Right atrium auricular region (tissue), 2 donors: ENCODE measurements around the gene RTN4RL1. TPM values are rescaled to one million over a fixed set of nuclear protein-coding genes. Genes with fewer than 3 reads are reported as not detected.

ENCODE experiments used
- DNase-seq: peaks from one replicate; pipeline ENCODE4 v3.0.0-alpha.2; 2019; ENCODE audit warnings: low spot score
- H3K27ac ChIP-seq, 2 donors: fragments of 200-600 bp; sonication (generic); 1 replicate in 1 of 2; 2 replicates in 1 of 2; pipeline ENCODE4 v1.5.1; 2016 to 2019
- H3K27me3 ChIP-seq, 2 donors: fragments of 200-600 bp; sonication (generic); one replicate each; pipeline versions ENCODE4 v1.5.1 to v1.6.0; 2017 to 2019
- H3K36me3 ChIP-seq: fragments of 200-600 bp; sonication (generic); one replicate; pipeline ENCODE4 v1.5.1; 2016
- H3K4me1 ChIP-seq, 2 donors: fragments of 200-600 bp; sonication (generic); one replicate each; pipeline versions ENCODE4 v1.5.1 to v1.6.0; 2017 to 2019
- H3K4me3 ChIP-seq, 2 donors: fragments of 200-600 bp; sonication (generic); 1 replicate in 1 of 2; 2 replicates in 1 of 2; pipeline ENCODE4 v1.5.1; 2017 to 2019; ENCODE audit warnings: mild to moderate bottlenecking in 1 of 2, moderate library complexity in 1 of 2
- H3K9me3 ChIP-seq, 2 donors: fragments of 200-600 bp; sonication (generic); one replicate each; pipeline ENCODE4 v1.5.1; 2019
- total RNA-seq, 2 donors: library from RNA; depleted of rRNA; stranded (reverse); fragments of >200 nt; gene quantifications; one replicate each; pipeline ENCODE4 v1.1.0, GENCODE V29; 2016
- TF ChIP-seq, protein P1 (sequence below), 2 donors: fragments of 200-600 bp; sonication (generic); IDR thresholded peaks; one replicate each; pipeline ENCODE4 v1.5.1; 2019; ENCODE audit warnings: antibody characterized with exemption in 2 of 2

Gene RTN4RL1
- total RNA-seq, 2 donors from 2014 or later, result 1.8 to 5.0 TPM

DNA sequence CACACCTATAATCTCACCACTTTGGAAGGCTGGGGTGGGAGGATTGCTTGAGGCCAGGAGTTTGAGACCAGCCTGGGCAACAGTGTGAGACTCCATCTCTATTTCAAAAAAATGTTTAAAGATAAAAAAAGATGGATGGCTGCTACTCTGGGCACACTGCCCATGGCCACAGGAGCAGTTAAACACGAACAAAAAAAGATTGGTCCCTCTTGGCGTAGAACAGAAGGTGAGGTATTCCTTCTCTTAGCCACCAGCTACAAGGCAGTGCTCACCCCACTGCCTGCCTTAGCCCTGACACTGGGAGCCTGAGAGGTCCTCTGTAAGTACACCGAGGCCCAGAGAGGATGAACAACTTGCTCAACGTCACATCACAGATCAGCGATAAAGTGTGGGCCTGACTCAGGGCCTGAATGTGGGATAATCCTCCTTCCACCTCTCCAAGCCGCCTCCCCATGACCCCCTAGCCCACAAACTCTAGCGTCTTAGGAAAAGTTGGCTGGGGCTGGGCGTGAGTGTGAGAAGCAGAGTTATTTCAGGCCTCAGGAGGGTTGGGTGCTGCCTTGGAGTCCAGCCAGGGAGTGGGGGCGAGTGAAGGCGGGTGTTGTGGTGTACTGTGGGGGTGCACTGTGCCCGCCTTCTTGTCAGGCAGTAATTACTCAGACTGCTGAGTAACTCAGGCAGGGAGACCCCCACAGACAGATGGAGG, 2.5 kb upstream of the RTN4RL1 start:
- DNase-seq, result no peak

DNA sequence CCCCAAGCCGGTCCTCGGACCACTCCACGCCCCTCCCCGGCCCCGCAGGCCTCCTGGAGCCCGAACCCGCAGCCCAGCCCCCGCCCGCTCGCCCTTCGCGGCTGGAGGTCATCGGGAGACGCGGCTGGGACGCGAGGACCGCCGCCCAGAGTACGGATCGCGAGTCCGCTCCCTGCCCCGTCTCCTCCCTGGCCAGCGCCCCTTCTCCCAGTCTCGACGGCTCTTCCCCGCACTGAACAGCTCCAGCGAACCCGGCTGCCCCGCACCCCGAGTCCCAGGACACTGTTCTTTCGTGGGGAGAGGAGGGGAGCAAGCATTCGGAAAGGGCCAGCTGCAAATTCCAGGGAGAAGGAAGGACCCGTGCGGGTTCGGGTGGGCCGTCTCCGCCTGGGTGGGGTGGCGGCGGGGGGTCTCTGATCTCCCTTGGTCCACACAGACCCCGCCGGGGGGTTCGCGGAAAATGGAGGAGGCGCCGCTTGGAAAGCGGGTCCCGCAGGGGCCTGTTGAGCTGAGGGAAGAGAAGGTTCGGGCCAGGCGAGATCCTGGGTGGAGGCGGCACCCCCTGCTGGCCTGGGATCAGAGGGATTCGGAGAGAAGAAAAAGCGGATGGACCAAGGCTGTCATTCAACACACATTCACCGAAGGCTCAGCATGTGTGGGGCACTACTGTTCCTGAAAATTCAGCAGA, 632 bp upstream of the RTN4RL1 start:
- DNase-seq, result peak; percentile 78
- H3K4me1 ChIP-seq, result peaks cover 0 to 50% of the 10 kb centered on the region in 2 donors
- H3K9me3 ChIP-seq, result no peaks in the 10 kb centered on the region
- H3K27me3 ChIP-seq, result no peaks in the 10 kb centered on the region
- TF ChIP-seq, protein P1, sequence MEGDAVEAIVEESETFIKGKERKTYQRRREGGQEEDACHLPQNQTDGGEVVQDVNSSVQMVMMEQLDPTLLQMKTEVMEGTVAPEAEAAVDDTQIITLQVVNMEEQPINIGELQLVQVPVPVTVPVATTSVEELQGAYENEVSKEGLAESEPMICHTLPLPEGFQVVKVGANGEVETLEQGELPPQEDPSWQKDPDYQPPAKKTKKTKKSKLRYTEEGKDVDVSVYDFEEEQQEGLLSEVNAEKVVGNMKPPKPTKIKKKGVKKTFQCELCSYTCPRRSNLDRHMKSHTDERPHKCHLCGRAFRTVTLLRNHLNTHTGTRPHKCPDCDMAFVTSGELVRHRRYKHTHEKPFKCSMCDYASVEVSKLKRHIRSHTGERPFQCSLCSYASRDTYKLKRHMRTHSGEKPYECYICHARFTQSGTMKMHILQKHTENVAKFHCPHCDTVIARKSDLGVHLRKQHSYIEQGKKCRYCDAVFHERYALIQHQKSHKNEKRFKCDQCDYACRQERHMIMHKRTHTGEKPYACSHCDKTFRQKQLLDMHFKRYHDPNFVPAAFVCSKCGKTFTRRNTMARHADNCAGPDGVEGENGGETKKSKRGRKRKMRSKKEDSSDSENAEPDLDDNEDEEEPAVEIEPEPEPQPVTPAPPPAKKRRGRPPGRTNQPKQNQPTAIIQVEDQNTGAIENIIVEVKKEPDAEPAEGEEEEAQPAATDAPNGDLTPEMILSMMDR (IDR thresholded peaks at IDR 0.05), result peak; percentile 47 to 82
- no peaks in the 10 kb centered on the region for H3K36me3 ChIP-seq
- peak overlapping the region; percentile 69 to 75 for H3K27ac ChIP-seq
- H3K4me3 ChIP-seq, result peak overlapping the region; percentile 43 to 69

More for the DNA sequence above, 2.5 kb upstream of the RTN4RL1 start:
- peak overlapping the region in 1 of 2 donors; percentile 39 for H3K27ac ChIP-seq
- H3K4me1 ChIP-seq, result peaks cover 0 to 60% of the 10 kb centered on the region in 2 donors
- TF ChIP-seq, protein P1 (IDR thresholded peaks at IDR 0.05), result no peak
- no peaks in the 10 kb centered on the region for H3K36me3 ChIP-seq
- H3K4me3 ChIP-seq, result no peak overlapping the region
- H3K27me3 ChIP-seq, result no peaks in the 10 kb centered on the region
- no peaks in the 10 kb centered on the region for H3K9me3 ChIP-seq

DNA sequence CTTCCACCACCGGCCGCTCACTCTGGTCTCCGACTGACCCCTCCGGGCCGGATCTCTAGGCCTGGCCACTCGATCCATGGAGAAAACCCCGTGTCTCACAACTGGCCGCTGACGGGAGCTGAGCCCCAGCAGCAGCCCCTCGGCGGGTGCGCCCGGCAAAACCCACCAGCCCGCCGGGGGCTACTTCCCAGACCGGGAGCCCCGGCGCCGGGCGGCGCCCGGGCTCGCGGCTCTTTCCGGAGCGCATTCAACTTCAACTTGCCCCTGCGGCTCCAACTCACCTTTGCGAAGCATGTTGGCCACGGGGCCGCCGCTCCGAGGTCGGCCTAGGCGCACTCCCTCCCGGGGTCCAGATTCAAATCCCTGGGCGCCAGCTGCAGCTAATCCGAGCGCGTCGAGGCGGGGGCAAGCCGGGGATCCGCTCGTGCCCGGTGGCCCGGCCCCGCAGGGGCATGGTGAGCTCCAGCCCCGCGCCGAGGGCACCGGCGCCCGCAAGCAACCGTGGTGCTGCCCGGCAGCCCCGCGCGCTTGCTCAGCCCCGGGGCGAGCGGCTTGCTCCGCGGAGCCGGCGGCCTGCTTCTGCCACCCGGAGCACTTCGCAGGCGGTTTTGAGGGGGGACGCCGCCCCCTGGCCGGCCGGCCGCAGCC, 438 bp downstream of the RTN4RL1 start:
- Histone ChIP-seq H3K4me1 (peaks cover 0 to 47% of the 10 kb centered on the region in 2 donors), H3K36me3 (no peaks in the 10 kb centered on the region), H3K4me3 (peak overlapping the region; percentile 43 to 69), H3K9me3 (no peaks in the 10 kb centered on the region), H3K27me3 (no peaks in the 10 kb centered on the region), H3K27ac (peak overlapping the region in 1 of 2 donors; percentile 75)
- TF ChIP-seq, protein P1 (IDR thresholded peaks at IDR 0.05), result no peak
- DNase-seq, result no peak

DNA sequence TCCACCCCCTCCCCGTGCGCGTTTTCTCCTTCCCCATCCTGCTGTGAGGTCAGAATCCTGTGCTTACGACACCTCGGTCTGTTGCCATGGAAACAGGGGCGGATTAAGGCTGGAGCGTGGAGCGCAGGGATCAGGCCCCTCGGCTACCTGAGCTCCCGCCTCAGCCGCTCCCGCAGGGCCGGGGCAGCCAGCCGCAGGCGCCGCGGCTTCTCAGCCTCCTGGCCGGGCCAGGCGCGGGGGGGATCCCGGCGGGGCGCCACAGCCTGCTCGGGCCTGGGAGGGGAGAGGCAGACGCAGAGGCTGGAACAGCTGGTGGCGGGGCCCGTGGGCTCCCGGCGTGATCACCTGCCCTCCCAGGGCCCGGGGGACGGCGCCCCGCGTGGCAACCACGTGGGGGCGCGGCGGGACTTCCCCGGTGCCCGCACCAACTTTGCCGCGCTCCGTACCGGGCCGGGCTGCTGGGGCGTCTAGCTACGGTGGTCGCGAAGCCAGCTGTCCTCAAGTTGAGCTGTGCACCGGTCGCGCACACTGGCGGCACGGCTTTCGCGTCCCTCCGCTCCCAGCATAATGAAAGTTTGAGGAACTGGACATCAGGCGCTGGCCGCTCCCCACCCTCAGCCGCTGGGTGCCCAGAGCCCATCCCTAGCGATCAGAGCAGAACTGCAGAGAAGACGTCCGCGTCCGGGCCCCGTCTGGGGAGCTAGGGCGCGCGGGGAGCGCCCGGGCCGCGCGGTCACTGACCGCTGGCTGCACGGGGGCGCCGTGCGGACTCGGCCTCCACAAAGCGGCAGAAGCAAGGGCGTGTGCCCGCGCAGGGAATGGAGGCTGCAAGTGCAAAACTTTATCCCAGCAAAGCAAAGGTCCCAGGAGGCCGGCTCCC, 1.2 kb downstream of the RTN4RL1 start:
- H3K4me3 ChIP-seq, result peak overlapping the region; percentile 43 to 69
- H3K36me3 ChIP-seq, result no peaks in the 10 kb centered on the region
- H3K4me1 ChIP-seq, result peaks cover 0 to 43% of the 10 kb centered on the region in 2 donors
- no peaks in the 10 kb centered on the region for H3K27me3 ChIP-seq
- peak overlapping the region in 1 of 2 donors; percentile 75 for H3K27ac ChIP-seq
- H3K9me3 ChIP-seq, result no peaks in the 10 kb centered on the region
- TF ChIP-seq, protein P1 (IDR thresholded peaks at IDR 0.05), result no peak
- DNase-seq, result no peak

DNA sequence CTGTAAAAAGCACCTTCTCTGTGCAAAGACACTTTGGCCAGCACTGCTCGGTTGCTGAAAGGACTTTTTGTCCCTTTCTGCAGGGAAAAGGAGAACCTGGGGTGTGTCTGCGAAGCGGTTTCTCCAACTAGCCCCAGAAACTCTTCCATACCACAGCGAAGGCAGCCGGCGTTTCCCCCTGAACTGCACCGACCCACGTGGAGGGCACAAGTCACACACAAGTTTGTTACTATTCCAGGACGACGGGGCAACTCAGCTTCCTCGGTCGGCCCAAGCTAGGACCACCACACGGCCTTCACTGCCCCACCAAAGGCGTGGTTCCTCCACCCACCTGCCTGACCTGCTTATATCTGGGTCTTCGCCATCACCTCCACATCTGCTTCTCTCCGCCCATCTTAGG, 1.9 kb downstream of the RTN4RL1 start:
- H3K9me3 ChIP-seq, result no peaks in the 10 kb centered on the region
- peak overlapping the region in 1 of 2 donors; percentile 69 for H3K4me3 ChIP-seq
- peaks cover 0 to 38% of the 10 kb centered on the region in 2 donors for H3K4me1 ChIP-seq
- H3K36me3 ChIP-seq, result no peaks in the 10 kb centered on the region
- TF ChIP-seq, protein P1 (IDR thresholded peaks at IDR 0.05), result no peak
- no peak overlapping the region for H3K27ac ChIP-seq
- H3K27me3 ChIP-seq, result no peaks in the 10 kb centered on the region
- no peak for DNase-seq
